ENCODE data around the gene FXR2.
"Not testable (repeated sequence)": the region's sequence is repeated elsewhere in the genome, so short reads cannot be mapped to it uniquely, and the experiment has no call there.

The FXR2 gene

DNA sequence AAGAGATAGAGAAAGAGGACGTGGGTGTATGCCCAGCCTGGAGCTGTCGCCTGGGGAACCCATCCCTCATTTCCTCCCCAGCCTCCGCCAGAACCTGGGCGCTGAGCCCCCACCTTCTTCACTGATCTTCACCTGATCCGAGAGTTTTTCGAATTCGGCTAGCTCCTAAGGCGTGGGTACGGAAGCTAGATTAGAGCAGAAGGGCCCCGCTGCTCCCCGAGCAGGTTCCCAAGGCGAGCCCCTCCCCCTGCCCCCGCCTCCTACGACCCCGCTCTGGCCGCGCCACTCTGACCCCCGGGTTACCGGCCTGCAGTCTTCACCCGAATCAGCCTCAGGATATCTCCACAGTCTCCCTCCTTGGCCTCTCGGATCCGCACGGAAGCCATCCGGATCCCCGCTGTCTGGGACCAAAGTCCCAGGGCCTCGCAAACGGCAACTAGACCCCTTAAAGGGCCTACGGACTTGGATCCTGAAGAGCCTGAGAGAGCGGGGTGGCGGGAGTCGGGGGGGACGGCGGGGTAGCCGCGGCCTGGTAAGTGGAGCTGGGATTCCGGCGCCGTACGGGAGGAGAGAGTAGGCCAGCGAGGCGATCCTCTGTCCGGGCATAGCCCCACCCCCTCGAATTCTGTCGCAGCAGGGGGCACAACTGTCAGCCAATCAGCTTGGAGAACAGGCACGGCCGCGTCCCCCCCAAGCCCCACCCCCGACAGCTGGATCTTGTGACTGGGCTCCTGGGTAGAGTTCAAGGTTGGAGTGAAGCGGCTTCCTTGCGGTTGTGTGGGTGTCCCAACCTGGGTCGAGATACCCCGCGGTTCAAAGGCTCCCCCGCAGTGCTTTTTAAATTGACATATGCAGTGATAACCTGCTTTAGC is 12.8 kb upstream of the FXR2 start, which contains the start of gene SAT2:
TSS of gene SAT2 (minus strand) at position 572 of the 872 bp plus-strand sequence. CDS start at position 386, 186 bp downstream.
- Histone ChIP-seq H2AFZ (ENCODE audit: low read length, unreplicated experiment) (peak within 1 kb of the TSS; percentile 98), H3K27me3 (ENCODE audit: insufficient read depth, low read length) (no peaks in the 10 kb centered on the region), H3K4me3 (ENCODE audit: low read depth, low read length) (peak within 1 kb of the TSS; percentile 100), H3K36me3 (ENCODE audit: insufficient read depth, low read length) (no peaks in the 10 kb centered on the region), H3K4me1 (ENCODE audit: control insufficient read depth, insufficient read depth, low read length, unreplicated experiment) (no peaks in the 10 kb centered on the region), H3K27ac (ENCODE audit: low read depth, low read length) (peak within 1 kb of the TSS; percentile 75), H3K79me2 (ENCODE audit: control insufficient read depth, insufficient read depth, low read length, unreplicated experiment) (peaks cover 9% of the 10 kb centered on the region)

DNA sequence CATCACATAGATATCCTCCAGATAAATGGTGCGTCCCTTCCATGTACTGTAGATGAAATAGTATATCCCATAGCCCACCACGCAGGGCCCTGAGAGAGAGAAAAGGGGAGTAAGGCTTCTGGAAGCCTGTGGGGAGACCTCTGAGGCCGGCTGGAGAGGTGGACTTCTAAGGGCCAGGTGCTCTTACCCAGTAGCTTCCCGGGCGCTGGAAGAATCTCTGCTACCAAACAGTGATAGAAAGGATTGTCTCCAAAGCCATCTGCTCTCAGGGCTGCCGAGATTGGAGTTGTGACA is 12.2 kb upstream of the FXR2 start:
- no peaks in the 10 kb centered on the region for H3K4me1 ChIP-seq (ENCODE audit: control insufficient read depth, insufficient read depth, low read length, unreplicated experiment)
- peak overlapping the region; percentile 98 for H2AFZ ChIP-seq (ENCODE audit: low read length, unreplicated experiment)
- peaks cover 9% of the 10 kb centered on the region for H3K79me2 ChIP-seq (ENCODE audit: control insufficient read depth, insufficient read depth, low read length, unreplicated experiment)
- H3K27ac ChIP-seq (ENCODE audit: low read depth, low read length): no peak overlapping the region
- no peaks in the 10 kb centered on the region for H3K36me3 ChIP-seq (ENCODE audit: insufficient read depth, low read length)
- H3K4me3 ChIP-seq (ENCODE audit: low read depth, low read length): peak overlapping the region; percentile 100
- no peaks in the 10 kb centered on the region for H3K27me3 ChIP-seq (ENCODE audit: insufficient read depth, low read length)

DNA sequence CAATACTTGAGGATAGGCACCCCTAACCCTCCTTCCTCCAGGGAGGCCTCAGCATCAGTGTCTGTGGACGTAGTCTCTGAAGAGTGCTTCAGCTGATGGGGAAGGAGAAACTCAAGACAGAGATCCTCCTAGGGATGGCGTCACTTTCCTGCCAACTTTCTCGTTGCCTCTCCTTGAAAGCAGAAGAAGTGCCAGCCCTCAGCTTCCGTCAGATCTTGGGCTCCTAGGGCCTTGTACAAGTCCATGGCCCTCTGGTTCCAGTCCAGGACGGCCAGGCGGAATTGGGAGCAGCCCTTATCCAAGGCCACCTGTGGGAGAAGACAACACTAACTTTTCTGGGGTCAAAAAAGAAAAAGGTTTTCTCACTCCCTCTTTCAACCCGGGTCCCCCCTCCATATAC is 11.6 kb upstream of the FXR2 start:
- Histone ChIP-seq H2AFZ (ENCODE audit: low read length, unreplicated experiment) (no peak overlapping the region), H3K27ac (ENCODE audit: low read depth, low read length) (no peak overlapping the region), H3K79me2 (ENCODE audit: control insufficient read depth, insufficient read depth, low read length, unreplicated experiment) (peaks cover 9% of the 10 kb centered on the region), H3K36me3 (ENCODE audit: insufficient read depth, low read length) (no peaks in the 10 kb centered on the region), H3K27me3 (ENCODE audit: insufficient read depth, low read length) (no peaks in the 10 kb centered on the region), H3K4me1 (ENCODE audit: control insufficient read depth, insufficient read depth, low read length, unreplicated experiment) (no peaks in the 10 kb centered on the region), H3K4me3 (ENCODE audit: low read depth, low read length) (peak overlapping the region; percentile 100)

DNA sequence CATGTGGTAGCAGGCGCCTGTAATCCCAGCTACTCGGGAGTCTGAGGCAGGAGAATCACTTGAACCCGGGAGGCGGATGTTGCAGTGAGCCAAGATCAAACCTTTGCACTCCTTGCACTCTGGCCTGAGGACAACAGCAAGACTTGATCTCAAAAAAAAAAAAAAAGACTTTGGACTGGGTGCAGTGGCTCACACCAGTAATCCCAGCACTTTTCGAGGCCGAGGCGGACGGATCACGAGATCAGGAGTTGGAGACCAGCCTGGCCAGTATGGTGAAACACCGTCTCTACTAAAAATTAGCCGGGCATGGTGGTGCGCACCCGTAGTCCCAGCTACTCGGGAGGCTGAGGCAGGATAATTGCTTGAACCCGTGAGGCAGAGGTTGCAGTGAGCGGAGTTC is 11.1 kb upstream of the FXR2 start:
- not testable (repeated sequence) for H3K27me3 ChIP-seq (ENCODE audit: insufficient read depth, low read length); H3K36me3 ChIP-seq (ENCODE audit: insufficient read depth, low read length); H3K27ac ChIP-seq (ENCODE audit: low read depth, low read length); H2AFZ ChIP-seq (ENCODE audit: low read length, unreplicated experiment); H3K79me2 ChIP-seq (ENCODE audit: control insufficient read depth, insufficient read depth, low read length, unreplicated experiment); H3K4me1 ChIP-seq (ENCODE audit: control insufficient read depth, insufficient read depth, low read length, unreplicated experiment); H3K4me3 ChIP-seq (ENCODE audit: low read depth, low read length)

DNA sequence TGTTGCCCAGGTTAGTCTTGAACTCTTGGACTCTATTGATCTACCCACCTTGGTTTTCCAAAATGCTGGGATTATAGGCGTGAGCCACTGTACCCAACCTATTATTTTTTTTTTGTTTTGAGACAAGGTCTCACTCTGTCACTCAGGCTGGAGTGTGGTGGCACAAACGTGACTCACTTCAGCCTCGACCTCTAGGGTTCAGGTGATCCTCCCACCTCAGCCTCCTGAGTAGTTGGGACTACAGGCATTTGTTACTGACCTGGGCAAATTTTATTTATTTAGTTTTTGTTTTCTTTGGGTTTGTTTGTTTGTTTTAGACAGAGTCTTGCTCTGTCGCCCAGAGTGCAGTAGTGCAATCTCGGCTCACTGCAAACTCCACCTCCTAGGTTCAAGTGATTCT is 9.0 kb upstream of the FXR2 start:
- H3K27ac ChIP-seq (ENCODE audit: low read depth, low read length): no peak overlapping the region
- H3K36me3 ChIP-seq (ENCODE audit: insufficient read depth, low read length): no peaks in the 10 kb centered on the region
- no peak overlapping the region for H2AFZ ChIP-seq (ENCODE audit: low read length, unreplicated experiment)
- no peak overlapping the region for H3K4me3 ChIP-seq (ENCODE audit: low read depth, low read length)
- peaks cover 9% of the 10 kb centered on the region for H3K79me2 ChIP-seq (ENCODE audit: control insufficient read depth, insufficient read depth, low read length, unreplicated experiment)
- no peaks in the 10 kb centered on the region for H3K27me3 ChIP-seq (ENCODE audit: insufficient read depth, low read length)
- no peaks in the 10 kb centered on the region for H3K4me1 ChIP-seq (ENCODE audit: control insufficient read depth, insufficient read depth, low read length, unreplicated experiment)

DNA sequence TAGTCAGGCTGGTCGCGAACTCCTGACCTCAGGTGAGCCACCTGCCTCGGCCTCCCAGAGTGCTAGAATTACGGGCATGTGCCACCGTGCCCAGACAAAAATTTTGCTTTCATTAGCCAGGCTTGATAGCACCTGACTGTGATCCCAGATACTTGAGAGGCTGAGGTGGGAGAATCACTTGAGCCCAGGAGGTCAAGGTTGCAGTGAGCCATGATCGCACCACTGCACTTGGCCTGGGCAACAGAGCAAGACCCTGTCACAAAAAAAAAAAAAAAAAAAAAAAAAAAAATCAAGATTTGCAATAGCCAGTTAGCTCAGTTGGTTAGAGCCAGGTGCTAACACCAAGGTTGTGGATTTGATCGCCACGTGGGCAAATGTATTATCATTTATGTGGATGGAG is 6.1 kb upstream of the FXR2 start:
- no peaks in the 10 kb centered on the region for H3K79me2 ChIP-seq (ENCODE audit: control insufficient read depth, insufficient read depth, low read length, unreplicated experiment)
- no peaks in the 10 kb centered on the region for H3K4me1 ChIP-seq (ENCODE audit: control insufficient read depth, insufficient read depth, low read length, unreplicated experiment)
- no peak overlapping the region for H2AFZ ChIP-seq (ENCODE audit: low read length, unreplicated experiment)
- H3K27ac ChIP-seq (ENCODE audit: low read depth, low read length): no peak overlapping the region
- no peak overlapping the region for H3K4me3 ChIP-seq (ENCODE audit: low read depth, low read length)
- no peaks in the 10 kb centered on the region for H3K27me3 ChIP-seq (ENCODE audit: insufficient read depth, low read length)
- no peaks in the 10 kb centered on the region for H3K36me3 ChIP-seq (ENCODE audit: insufficient read depth, low read length)

DNA sequence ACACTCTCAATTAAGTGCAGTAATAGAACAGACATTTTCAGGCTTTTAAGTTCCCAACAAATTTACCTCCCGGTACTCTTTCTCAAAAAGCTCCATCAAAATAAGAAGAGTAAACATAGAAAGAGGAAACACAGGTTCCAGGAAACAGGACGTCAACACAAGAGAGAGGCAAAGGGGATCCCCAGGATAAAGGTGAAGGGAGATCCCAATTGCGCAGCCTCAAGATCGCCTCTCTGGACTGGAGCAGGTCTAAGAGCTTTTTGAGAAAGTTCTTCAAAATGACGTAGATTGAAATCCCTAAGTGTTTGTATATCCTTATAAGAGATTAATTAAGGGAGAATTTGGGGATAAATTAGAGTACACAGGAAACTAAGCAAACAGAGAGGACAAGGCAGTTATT is 3.9 kb upstream of the FXR2 start:
- Histone ChIP-seq H3K79me2 (ENCODE audit: control insufficient read depth, insufficient read depth, low read length, unreplicated experiment) (peaks cover 8% of the 10 kb centered on the region), H3K4me3 (ENCODE audit: low read depth, low read length) (no peak overlapping the region), H3K36me3 (ENCODE audit: insufficient read depth, low read length) (no peaks in the 10 kb centered on the region), H3K4me1 (ENCODE audit: control insufficient read depth, insufficient read depth, low read length, unreplicated experiment) (peaks cover 2% of the 10 kb centered on the region), H3K27ac (ENCODE audit: low read depth, low read length) (no peak overlapping the region), H3K27me3 (ENCODE audit: insufficient read depth, low read length) (no peaks in the 10 kb centered on the region), H2AFZ (ENCODE audit: low read length, unreplicated experiment) (no peak overlapping the region)

DNA sequence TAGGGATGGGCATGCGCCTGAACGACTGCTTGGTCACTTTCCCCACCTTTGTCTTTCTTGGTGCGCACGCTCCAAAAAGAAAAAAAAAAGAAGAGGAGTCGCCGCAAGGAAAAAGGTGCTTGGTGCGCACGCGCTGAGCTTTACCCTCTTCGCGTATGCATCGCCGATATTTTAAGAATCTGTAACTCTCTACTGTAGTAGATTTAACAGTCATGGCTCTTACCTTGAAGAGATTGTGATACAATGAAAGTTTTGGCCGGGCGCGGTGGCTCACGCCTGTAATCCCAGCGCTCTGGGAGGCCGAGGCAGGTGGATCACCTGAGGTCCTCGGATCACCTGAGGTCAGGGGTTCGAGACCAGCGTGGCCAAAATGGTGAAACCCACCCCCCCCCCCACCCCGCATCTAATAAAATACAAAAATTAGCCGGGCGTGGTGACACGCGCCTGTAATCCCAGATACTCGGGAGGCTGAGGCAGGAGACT is 609 bp upstream of the FXR2 start:
- Histone ChIP-seq H2AFZ (ENCODE audit: low read length, unreplicated experiment) (peak overlapping the region; percentile 88), H3K4me1 (ENCODE audit: control insufficient read depth, insufficient read depth, low read length, unreplicated experiment) (peaks cover 23% of the 10 kb centered on the region), H3K36me3 (ENCODE audit: insufficient read depth, low read length) (peaks cover 12% of the 10 kb centered on the region; the same call in 1 of the 2 replicates), H3K4me3 (ENCODE audit: low read depth, low read length) (peak overlapping the region; percentile 73), H3K27me3 (ENCODE audit: insufficient read depth, low read length) (no peaks in the 10 kb centered on the region), H3K79me2 (ENCODE audit: control insufficient read depth, insufficient read depth, low read length, unreplicated experiment) (peaks cover 39% of the 10 kb centered on the region), H3K27ac (ENCODE audit: low read depth, low read length) (no peak overlapping the region)

DNA sequence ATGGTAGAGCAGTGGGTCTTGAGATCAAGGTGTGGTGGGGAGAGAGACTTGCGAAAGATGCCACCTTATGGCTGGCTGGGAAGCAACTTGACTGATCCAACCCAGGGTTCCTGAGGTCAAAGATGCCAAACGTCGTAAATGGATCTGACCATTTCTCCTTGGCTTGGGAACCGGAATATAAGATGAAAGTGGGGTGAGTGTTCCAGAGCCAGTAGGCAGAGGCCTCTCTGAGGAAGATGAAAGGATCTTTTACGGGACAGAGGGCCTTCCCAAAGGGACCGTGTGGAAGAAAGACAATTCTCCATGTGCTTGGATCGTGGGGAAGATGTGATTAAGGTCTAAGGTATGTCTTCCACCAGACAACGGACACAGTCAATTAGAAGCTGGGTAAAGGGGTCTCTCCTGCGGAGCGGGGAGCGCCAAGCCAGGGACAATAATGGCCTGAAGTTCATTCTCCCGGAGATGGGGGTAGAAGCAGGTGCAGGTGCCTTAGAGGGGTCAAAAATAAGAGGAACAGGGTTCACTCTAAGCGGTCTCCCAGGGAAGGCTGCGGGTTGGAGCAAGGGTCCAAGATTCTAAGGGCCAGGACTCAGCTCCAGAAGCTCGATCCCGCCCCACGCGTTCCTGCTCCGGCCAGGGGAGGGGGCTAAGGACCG is 800 bp downstream of the FXR2 start:
- Histone ChIP-seq H3K36me3 (ENCODE audit: insufficient read depth, low read length) (peaks cover 12% of the 10 kb centered on the region; the same call in 1 of the 2 replicates), H3K4me3 (ENCODE audit: low read depth, low read length) (peak overlapping the region; percentile 98), H3K4me1 (ENCODE audit: control insufficient read depth, insufficient read depth, low read length, unreplicated experiment) (peaks cover 23% of the 10 kb centered on the region), H2AFZ (ENCODE audit: low read length, unreplicated experiment) (peak overlapping the region; percentile 59), H3K27ac (ENCODE audit: low read depth, low read length) (peak overlapping the region; percentile 48), H3K27me3 (ENCODE audit: insufficient read depth, low read length) (no peaks in the 10 kb centered on the region), H3K79me2 (ENCODE audit: control insufficient read depth, insufficient read depth, low read length, unreplicated experiment) (peaks cover 50% of the 10 kb centered on the region)

DNA sequence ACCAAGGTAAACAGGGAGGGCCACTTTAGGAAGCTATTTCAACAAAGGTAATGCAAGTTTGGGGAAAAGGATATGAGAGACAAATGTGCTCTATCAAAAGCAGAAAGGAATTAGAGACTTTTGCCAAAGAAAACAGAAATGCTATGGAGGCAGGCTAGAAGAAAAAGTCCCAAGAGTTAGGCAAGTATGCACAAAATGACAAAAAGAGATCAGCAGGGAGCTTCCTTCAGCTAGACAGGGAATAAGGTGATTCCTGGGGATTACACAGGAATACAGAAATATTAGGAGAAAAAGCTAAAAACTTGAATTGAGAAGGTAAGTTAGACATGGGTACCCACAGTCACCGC is 2.4 kb downstream of the FXR2 start:
- peaks cover 56% of the 10 kb centered on the region for H3K79me2 ChIP-seq (ENCODE audit: control insufficient read depth, insufficient read depth, low read length, unreplicated experiment)
- peak overlapping the region; percentile 38 for H3K27ac ChIP-seq (ENCODE audit: low read depth, low read length)
- H3K4me3 ChIP-seq (ENCODE audit: low read depth, low read length): peak overlapping the region; percentile 98

More for the DNA sequence above, 2.4 kb downstream of the FXR2 start:
- Histone ChIP-seq H3K27me3 (ENCODE audit: insufficient read depth, low read length) (no peaks in the 10 kb centered on the region), H3K36me3 (ENCODE audit: insufficient read depth, low read length) (peaks cover 15% of the 10 kb centered on the region; the same call in 1 of the 2 replicates), H2AFZ (ENCODE audit: low read length, unreplicated experiment) (no peak overlapping the region), H3K4me1 (ENCODE audit: control insufficient read depth, insufficient read depth, low read length, unreplicated experiment) (peaks cover 23% of the 10 kb centered on the region)
